ENCODE results near the gene RNASEL.

RNASEL gene

DNA sequence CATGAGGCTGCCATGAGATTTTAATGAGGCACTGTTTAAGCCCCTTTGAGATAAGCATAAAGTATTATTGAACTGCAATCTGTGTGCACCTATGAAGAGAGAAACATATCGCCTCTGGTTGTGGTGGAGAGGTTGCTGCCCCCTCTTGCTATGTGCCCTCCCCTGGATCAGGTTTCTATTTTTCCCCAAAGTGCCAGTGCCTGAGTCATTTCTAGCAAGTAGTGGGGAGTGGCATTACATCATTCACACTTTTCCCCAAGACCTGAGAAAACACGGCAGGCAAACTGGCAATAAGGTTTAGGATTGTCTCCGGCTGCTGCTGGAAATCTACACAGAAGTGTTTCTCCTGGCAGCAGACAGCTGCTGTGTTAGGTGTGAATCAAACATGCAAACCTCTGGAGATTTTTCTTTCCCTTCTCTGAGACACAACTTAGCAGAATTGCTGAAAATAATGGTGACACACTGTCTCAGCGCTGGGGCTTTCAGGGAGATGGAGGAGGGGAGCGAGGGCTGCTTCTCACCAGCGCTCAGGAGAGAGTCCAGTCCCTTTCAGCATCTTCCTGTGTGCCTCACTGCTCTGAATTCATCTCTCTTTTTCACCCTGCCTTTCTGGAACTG lies 28.8 kb upstream of the RNASEL start:
- DNase-seq: no peak

DNA sequence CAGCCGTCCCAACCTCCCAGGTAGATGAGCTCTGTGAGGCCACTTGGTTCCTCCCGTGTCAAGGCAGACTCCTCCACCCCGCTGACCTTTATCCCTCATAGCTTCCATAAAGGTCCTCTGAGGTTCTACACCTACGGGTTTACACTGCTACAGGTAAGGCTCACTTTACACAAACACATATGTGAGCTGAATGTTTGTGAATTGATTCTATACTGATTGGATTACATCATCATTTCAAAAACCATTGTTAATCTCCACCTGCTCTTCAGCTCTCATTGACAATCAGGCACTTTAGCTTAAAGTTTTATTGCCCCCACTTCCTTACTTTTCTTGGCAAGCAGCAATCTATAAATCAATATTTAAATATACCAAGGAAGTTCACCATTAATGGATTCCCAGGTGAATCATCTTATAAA lies 28.0 kb upstream of the RNASEL start:
- no peak for DNase-seq

DNA sequence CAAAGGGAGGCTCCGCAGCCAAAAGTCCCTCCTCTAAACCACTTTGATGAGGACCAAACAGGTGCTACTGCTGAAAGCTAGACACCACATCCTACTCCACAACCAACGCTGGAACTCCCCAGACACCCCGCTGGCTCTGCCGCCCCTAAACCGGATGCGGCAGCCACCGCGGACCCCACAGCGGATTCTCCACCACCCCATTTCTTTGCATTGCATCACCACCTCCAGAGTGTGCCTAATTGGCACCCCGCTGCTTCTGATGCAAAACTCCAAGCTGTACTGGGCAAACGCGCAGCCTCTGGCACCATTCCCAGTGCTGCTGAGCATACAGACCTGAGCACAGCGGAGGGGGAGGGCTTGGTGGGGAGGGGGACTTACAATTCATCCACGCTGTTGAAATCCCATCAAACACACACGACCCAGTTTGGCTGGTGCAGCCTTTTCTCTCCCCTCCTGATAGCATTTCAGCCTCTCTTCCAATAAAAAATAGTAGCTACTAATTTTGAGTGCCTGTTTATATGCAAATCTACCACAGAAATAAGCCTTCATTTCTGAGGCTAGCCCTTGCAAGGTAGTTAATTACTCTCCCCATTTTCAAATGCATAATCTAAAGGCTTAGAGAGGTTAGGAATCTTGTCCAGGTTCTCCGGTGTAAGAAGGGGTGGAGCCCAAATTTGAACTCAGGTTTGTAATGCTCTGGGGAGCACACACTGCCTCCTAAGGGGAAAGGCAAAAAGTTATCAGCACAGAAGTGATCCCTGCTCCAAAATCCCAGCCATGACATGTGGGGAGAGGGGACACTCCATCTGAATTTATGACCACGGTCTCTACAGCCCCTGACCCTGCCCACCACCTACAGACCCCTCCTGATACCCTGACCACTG lies 27.3 kb upstream of the RNASEL start:
- DNase-seq: peak in 1 of 2 donors; percentile 14

DNA sequence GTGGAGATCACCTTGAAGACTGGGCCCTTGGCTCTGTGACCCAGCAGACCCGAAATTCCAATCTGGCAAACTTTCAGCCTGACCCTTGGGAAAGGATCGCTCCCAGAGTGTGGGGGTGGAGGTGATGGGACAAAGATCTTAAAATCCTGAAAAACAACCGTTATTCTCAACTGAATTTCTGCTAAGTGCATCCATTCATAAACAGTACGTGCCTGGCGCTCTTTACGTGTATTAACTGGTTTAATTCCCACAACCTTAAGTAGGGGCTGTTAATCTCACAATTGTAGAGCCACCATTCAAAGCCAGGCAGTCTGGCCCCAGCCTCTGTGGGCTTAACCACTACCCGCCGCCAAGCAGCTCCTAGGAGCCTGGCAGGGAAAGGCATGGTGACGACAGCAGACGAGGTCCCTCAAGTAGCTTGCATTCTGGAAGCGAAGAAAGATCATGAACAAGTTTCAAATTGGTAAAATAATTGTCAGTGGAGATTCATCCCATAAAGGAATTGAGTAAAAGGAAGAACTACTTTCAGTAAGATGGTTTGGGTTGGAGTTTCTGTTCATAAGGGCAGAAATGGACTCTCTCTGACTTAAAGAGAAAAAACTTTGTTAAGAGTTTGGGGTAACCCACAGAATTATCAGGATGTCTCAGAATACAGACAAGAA lies 26.5 kb upstream of the RNASEL start:
- DNase-seq: no peak

DNA sequence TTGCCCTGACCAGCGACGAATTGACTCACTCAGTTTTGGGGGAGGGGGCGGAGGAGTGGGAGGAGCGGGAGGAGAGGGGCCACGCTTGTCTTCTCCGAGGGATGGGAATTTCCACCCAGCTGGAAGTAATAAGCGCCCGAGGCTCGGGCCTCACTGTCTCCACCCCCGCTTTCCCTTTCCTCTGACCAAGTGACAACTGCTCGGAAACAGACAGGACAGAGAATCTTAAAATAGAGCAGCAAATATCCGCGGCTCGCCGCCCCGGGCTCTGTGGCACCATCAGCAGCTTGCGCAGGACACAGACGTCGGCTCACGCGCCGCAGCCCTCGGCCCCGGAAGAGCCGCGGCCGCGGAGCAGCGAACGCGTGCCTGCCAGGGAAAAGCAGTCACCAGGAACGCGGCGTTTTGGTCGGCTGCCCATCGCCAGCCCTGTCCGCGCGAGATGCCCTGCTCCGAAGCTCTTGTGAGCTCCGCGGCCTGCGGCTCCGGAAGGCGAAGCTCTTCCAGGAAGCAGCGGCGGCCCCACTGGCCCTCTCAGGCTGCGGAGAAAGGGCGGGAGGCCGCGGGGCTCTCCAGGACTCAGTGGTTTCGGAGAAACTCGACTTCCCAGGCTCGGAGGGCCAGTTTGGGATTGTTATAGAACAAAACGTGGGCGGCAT lies 25.9 kb upstream of the RNASEL start:
- peak in 1 of 2 donors; percentile 62 for DNase-seq

DNA sequence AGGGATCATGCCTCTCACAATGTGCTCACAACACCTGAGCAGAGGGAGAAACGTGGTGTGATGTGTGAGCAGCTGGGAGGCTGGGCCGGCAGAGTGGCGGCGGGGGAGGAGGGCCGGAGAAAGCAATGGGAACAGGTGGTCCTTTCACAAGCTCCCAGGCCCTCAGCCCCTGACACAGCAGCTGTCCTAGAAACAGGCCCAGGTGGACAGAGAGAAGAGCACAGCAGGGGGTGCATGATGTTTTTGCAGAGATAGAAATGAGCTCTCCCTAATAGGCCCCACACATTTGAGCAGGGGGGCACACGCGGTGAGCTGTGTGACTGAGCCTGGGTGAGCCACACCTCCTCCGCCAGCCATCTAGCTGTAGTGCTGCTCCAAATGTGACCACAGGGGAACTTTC lies 22.7 kb upstream of the RNASEL start:
- DNase-seq: no peak

DNA sequence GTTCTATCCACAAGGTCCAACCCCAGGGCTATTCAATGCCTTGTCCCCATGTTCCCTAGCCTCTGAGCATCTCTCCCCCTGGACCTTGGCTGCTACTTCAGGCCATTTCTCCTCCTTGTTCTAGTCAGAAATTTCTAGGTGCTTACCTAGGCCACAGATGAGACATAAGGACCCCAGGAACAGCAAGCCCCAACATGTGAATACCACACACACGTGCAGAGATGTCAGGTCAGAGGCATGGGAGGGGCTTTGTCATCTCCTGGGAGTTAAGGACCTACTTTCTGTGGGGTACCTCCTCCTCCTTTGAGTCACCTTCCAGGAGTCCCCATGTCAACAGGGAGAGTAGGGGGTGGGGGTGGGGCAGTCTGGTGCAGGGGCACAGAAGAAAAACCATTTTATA lies 22.3 kb upstream of the RNASEL start:
- DNase-seq: no peak

DNA sequence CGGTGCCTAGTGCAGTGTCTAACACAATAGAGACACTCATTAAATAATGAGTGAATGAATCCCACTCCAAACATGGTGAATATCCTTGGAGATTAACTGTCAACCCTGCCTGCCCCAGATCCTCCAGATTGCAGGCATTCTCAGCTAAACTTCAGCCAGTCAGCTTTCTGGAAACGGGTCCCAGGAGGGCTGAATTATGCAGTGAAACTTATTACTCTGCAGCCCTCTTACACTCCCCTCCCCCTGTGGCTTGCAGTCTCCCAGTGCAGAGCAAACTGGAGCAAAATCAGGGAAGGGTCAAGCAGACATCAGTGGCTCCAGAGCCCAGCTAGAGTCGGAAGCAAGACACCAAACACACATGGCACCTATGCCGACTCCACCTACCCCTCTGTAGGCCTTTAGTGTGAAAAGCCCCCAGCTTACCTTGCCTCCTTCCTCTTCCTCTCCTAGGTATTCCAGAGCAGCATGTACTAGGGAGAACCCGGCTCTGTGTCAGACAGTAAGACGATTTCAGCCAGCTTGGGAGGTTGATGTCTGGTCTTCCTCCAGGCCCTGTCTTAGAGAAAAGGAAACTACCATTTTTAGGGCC lies 21.6 kb upstream of the RNASEL start:
- DNase-seq: no peak

DNA sequence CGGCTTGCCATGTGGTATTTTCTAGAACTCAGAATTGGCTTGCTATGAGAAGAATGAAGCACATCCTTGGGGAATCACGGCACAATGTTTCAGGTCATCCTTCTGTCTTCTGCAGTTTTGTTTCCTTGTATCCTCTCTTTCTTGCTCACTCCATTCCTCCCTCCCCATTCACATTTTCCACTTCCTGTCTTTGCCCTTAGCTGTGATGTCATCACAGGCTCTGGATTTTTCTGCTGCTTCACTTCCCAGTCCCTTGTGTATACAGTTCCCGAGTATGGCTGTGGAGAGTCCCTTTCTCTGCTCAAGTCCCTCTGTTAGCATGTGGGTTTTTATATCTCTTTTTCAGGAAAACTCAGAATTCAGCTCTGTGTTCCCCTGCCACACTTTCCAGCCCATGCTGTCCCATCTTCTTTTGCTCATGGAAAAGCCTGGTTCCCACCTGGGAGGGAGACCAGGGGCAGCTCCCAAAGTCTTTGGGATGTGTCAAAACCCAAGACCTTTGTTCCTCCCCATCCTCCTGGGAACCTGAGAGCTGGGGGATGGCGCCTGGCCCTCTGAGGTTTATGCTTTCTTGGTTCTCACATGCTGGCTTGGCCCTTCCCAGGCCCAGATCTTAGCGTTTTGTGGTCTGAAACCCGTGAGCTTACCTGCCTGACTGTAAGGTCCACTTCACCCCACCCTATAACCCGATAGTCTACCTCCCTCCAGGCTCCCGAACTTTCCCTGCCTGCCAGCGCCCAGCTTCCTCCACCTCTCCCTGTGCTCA lies 20.0 kb upstream of the RNASEL start:
- DNase-seq: no peak

DNA sequence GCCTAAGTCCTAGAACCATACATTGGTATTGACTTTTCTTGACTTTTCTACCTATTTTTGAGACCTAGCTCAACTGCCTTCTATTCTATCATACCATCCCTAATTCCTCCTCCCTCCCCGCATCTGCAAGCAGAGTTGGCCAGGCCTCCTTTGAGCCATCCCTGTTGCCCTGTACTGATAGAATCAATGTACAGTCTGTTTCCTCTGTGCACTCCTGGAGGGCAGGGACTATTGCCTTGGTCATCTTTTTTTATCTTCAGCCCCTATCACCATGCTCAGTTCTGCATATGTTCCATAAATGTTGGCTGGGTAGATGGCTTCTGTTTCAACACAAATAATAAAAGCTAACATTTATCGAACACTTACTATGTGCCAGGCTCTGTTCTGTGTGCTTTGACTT lies 19.2 kb upstream of the RNASEL start:
- DNase-seq: no peak

DNA sequence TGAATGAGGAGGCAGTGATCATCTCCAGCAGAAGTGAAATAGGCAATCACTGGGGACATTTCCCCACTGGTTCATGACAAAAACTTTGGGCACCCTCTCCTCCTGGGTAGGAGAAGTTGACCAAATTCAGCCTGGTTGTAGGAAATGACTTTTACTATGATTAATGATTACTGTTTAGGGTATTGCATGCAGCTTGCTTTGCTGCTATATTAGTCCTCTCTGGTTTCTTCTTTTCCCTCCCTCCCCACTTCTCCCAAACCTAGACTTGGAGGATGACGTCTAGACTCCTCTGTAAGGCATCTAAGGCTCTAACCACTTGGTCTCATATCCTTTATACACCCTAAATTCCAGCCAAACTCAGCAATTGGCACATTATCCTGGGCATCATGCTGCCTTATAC lies 18.5 kb upstream of the RNASEL start:
- DNase-seq: no peak

DNA sequence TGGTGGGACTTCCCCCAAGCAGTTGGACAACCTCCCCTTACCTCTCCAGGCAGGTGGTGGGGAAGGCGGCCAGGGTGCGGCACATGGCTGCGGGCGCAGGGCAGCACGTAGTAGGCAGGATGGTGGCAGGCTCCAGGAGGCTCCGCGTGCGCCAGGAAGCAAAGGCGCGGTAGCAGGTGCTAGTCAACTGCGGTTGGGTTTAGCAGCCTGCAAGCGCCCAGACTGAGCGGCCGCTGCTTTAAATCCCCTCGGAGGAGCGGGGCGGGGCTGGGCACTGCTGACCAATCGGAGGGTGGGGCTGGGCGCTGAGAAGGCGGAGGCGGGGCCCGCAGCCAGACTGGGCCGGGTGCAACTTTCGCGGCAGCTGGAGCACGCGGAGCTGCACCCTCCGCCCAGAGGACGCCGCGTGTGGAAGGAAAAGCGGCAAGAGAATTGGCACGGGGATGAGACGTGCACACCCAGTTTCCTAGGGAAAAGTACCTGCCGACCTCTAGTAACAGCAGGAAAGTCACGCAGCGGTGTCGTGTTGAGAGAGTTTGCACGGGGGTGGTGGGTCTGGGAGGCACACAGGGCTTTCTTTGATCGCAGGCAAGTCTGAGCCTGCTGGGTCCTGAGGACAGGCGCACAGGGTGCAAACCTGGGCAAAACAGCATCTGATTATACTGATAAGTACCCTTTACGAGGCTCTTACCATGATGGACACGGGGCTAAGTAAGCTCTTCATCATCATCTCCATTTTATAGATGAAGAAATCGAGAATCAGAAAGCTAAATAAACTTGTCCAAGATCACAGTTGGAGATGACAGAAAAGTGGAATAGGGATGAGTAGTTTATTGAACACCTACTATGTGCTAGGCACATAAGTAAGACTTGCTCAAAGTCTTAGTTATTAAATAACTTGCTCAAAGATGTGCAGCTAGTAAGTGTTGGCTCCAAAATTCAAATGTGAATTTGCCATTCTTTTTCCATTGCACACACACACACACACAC lies 15.4 kb upstream of the RNASEL start, which contains the start of gene RGS16:
Gene RGS16 (minus strand): TSS at position 215 of the 990 bp plus-strand sequence. CDS start 130 bp downstream, at position 85.
- DNase-seq: peak; percentile 39 to 61

DNA sequence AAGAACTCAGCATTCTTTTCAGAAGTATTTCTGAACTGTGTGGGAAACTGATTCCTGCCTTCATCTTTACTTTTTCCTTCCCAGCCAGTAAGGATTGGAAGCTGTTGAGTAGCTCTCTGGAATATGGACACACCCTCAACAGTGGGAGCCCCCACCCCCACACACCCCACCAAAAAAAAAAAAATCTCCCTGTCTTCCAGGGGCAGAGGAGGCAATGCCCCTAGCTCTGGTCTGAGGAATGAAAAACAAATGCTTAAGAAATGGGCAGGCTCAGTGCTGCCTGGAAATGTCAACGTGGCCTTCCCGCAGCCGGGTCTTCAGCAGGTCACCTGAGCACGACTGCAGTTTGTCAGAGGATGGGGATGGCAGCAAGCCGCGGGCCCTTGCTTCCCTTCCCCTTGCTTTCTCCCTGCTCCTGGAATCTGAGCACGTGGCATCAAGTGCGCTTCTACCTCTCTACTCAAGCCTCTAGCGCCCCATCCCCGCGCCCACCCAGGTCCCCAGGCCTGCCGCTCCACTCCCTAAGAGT lies 14.7 kb upstream of the RNASEL start:
- no peak for DNase-seq

DNA sequence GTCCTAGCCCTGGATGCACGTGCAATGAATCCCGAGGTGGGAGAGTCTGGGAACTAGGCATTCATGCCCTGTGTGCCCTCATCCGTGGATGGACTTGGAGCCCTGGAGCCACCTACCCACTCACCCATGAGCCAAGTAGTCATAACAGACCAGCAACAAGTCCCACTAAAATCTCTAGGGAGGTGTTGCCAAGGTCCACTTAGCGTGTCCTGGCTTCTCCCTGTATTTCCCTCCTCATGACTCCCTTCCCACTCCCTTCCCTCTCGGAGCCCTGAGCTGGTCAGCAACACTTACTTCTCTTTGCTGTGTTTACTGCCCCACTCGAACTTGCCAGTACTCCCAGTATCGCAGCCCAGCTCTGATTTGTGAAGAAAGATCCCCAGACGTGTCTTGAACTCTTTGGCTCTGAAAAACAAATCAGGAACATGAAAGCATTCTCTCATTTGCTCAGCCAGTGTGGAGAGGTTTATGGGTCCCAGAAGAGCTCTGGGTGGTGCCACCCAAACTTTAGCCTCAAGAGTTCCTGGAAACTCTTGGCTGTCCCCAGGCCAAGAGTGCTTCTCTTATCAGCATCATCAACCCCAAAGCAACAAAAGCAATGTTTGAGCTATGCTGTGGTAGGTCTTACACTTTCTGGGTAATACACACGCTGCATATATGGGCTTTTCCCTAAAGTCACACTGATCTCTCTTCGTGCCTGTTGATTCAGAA lies 14.0 kb upstream of the RNASEL start:
- no peak for DNase-seq

DNA sequence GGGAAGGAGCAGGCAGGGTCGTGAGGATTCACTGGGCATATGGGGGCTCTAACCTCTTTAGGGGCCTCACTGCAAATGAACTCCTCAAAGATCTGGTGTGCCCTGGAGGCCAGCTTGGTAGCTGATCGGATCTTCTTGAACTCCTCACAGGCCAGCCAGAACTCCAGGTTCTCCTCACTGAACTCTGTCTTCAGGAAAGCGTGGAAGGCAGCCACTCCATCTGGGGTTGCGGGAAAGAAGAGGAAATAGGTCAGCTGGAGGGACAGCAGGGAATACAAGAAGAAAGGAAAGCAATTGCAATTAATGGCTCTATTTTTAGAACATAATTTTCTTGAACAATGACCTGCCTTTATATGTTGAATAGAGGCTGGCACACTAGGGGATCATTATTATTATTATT lies 12.9 kb upstream of the RNASEL start:
- DNase-seq: no peak

DNA sequence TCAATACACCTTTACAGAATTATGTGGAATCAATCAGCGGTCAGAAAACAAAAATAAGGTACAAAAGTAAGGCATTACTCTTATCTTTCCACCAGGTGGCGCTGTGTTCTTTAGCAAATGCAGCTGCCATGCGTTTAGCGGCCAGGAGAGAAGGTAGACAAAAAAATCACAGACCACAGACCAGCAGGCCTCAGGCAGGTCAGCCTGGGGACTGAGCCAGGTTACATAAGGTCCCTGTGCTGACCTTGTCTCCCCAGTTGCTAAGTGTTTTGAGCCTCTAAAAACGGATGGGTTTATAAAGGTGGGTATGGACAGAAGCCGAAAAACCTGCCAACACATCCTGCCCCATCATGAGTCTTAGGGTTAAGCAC lies 12.3 kb upstream of the RNASEL start:
- peak; percentile 12 to 13 for DNase-seq

DNA sequence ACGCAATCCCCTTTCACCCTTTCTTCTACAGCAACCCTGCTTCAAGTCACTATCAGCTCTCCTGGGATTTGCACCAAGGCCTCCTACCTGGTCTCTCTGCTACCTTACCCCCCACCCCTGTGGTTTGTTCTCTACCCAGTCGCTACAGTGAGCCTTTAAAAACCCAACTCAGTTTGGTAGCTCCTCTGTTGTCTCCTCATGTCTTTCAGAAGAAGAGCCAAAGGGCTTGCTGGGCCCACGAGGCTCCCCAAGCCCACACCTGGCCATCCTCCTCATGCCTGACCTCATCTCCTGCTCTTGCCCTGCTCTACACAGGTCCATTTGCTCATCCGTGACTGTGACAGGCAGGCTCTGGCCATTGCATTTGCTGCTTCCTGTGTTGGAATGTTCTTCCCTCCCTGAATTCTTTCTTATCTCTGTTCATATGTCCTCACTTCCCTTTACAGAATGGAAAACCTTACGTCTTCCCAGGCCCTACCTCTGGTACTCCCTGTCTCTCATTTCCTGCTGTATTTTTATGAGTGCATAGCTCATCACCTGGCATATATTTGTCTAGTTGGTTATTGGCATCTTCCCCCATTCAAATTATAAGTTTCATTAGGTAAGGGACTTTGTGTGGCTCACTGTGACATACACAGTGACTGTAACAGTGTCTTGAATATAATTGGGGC lies 11.8 kb upstream of the RNASEL start:
- no peak for DNase-seq

DNA sequence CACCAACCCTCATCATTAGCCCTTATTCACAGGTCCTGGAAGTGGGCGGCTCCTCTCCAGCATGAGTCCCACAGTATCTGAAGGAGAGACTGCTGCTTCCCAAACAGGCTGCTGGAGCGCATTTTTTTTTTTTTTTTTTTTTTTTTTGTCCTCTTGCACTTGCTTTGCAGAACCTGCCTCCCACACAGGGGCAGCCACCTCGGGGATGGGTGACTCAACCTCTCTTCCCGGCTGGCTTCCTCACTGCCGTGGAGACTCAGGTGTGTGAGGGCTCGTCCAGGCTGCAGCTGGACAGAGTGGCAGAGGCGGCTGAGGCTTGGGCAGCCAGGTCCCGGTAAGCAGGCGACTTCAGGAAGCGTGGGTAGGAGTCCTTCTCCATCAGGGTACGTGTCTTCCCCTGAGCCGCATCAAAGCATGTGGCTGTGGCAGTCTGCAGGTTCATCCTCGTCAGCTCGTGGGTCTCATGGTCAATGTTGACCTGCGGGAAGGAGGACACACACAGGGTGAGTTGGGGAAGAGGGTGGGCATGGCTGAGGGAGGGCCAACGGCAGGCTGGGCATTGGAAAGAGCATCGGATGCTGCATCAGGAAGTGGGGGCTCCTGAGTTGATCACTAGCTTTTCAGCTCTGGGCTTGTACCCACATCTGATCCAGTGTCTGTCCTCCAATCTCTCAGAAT lies 11.1 kb upstream of the RNASEL start:
- no peak for DNase-seq

DNA sequence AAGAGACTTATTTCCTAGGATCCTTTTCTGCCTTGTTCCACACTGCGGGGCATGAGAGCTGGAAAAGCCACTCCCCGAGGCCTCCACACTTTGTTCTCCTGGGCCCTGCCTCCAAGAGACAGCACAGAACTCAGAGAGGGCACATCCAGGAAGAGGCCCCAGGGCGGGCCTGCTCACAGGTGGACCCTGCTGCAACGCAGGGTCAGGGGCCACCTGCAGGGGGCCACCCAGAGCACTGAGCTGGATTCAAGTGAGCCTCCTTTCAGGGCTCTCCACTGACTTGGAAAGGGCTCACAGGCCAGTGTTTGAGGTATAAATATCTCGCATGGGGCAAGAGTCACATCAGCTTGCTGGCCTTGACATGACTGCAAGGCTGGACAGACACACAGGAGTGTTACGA lies 10.3 kb upstream of the RNASEL start:
- DNase-seq: no peak
